ENCODE results near the gene ARFGEF2. TPM values are rescaled to one million over a fixed set of nuclear protein-coding genes. Genes with fewer than 3 reads are reported as not detected.

Gene ARFGEF2
- total RNA-seq, 1 donor from 2014 or later, result 26.7 TPM

DNA sequence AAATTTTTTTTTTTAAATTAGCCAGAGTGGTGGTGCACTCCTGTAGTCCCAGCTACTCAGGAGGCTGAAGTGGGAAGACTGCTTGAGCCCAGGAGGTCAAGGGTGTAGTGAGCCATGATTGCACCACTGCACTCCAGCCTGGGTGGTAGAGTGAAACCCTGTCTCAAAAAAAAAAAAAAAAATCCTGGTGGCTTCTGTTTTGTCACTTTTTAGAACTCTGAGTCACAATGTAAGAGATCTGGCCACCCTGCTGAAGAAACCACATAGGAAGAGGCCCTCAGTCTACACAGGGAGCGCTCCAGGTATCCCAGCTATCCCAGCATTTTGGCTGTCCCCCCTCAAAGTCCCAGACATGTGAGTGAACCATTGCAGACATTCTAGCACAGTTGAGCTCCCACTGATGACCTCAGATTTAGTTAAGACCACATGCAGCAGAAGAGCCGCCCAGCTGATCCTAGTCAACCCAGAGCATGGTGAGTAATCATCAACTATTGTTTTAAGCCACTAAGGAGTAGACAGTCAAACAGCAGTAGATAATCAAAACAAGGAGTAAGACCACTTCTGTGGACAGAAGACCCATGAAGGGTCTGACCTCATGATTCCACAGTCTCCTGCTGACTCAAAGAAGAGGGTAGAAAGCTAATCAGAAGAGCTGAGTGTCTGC, 12.7 kb upstream of the ARFGEF2 start:
- Mint-ChIP-seq H3K4me1 (ENCODE audit: unreplicated experiment) (peaks cover 9% of the 10 kb centered on the region), H3K4me3 (no peak overlapping the region), H3K27me3 (peaks cover 8% of the 10 kb centered on the region), H3K27ac (no peak overlapping the region), H3K36me3 (no peaks in the 10 kb centered on the region), H3K9me3 (no peaks in the 10 kb centered on the region)
- TF ChIP-seq, protein P1, sequence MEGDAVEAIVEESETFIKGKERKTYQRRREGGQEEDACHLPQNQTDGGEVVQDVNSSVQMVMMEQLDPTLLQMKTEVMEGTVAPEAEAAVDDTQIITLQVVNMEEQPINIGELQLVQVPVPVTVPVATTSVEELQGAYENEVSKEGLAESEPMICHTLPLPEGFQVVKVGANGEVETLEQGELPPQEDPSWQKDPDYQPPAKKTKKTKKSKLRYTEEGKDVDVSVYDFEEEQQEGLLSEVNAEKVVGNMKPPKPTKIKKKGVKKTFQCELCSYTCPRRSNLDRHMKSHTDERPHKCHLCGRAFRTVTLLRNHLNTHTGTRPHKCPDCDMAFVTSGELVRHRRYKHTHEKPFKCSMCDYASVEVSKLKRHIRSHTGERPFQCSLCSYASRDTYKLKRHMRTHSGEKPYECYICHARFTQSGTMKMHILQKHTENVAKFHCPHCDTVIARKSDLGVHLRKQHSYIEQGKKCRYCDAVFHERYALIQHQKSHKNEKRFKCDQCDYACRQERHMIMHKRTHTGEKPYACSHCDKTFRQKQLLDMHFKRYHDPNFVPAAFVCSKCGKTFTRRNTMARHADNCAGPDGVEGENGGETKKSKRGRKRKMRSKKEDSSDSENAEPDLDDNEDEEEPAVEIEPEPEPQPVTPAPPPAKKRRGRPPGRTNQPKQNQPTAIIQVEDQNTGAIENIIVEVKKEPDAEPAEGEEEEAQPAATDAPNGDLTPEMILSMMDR (conservative IDR thresholded peaks at IDR 0.05), result no peak
- DNase-seq (ENCODE audit: extremely low spot score, unreplicated experiment), result no peak

DNA sequence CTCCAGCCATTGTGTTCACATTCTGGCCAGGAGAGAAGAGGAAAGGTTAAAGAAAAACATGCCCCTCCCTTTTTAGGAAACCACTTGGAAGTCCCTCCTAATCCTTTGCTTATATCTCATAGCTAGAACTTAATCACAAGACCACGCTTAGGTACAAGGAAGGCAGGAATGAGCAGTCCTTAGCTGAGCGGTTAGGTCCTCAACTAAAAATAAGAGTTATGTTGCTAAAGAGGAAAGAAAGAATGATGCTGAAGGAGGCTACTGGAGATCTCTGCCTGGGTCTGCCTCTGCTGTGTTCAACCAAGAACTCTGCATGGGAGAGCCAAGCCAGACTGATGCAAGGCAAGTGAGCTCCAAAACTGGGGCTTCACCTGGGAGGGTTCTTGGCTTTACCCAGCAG, 11.6 kb upstream of the ARFGEF2 start:
- H3K27me3 Mint-ChIP-seq, result peaks cover 6% of the 10 kb centered on the region
- H3K27ac Mint-ChIP-seq, result no peak overlapping the region
- TF ChIP-seq, protein P1 (conservative IDR thresholded peaks at IDR 0.05), result no peak
- H3K4me3 Mint-ChIP-seq, result no peak overlapping the region
- no peaks in the 10 kb centered on the region for H3K9me3 Mint-ChIP-seq
- DNase-seq (ENCODE audit: extremely low spot score, unreplicated experiment), result no peak
- H3K36me3 Mint-ChIP-seq, result no peaks in the 10 kb centered on the region
- H3K4me1 Mint-ChIP-seq (ENCODE audit: unreplicated experiment), result peaks cover 3% of the 10 kb centered on the region

DNA sequence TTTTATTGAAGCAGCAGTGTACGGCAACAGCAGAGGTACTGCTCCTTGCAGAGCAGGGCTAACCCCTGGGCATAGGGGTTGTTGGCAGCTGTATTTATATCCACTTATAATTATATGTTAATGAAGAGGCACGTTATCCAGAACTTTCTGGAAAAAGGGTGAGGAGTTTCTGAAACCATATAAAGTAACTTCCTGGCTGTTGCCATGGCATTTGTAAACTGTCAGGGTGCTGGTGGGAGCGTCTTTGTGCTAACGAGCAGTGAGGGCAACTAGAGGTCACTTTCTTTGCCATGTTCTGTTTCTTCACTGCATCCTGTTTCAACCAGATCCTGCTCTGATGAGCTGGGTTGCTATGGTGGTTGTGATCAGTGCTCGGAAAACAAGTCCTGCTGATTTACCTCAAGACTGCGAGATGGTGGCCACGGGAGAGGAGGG, 11.1 kb upstream of the ARFGEF2 start:
- Mint-ChIP-seq H3K4me3 (no peak overlapping the region), H3K27me3 (peaks cover 3% of the 10 kb centered on the region), H3K27ac (no peak overlapping the region), H3K9me3 (no peaks in the 10 kb centered on the region), H3K4me1 (ENCODE audit: unreplicated experiment) (no peaks in the 10 kb centered on the region), H3K36me3 (no peaks in the 10 kb centered on the region)
- TF ChIP-seq, protein P1 (conservative IDR thresholded peaks at IDR 0.05), result no peak
- DNase-seq (ENCODE audit: extremely low spot score, unreplicated experiment), result no peak

DNA sequence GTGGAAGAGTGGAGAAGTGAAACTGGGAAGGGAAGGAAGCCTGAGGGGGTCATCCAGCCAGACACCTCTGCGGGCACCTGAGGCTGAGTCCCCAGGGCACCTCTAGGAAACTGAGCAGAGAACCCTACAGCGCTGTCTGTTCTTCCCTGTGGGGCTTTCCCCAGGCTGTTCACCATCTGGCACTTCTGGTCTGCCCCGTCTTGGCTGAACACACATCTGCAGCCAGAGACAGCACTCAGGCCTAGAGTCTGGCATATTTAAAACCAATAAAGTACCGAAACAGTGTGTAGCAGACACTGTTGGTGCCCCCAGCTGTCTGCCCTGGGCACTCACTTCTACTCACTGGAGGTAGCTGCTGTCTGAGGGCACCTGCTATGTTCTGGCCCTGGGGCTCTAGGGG, 9.4 kb upstream of the ARFGEF2 start:
- no peaks in the 10 kb centered on the region for H3K9me3 Mint-ChIP-seq
- no peak for DNase-seq (ENCODE audit: extremely low spot score, unreplicated experiment)
- no peak overlapping the region for H3K4me3 Mint-ChIP-seq
- H3K36me3 Mint-ChIP-seq, result no peaks in the 10 kb centered on the region
- H3K27me3 Mint-ChIP-seq, result peaks cover 3% of the 10 kb centered on the region
- TF ChIP-seq, protein P1 (conservative IDR thresholded peaks at IDR 0.05), result no peak
- H3K4me1 Mint-ChIP-seq (ENCODE audit: unreplicated experiment), result no peaks in the 10 kb centered on the region
- no peak overlapping the region for H3K27ac Mint-ChIP-seq

DNA sequence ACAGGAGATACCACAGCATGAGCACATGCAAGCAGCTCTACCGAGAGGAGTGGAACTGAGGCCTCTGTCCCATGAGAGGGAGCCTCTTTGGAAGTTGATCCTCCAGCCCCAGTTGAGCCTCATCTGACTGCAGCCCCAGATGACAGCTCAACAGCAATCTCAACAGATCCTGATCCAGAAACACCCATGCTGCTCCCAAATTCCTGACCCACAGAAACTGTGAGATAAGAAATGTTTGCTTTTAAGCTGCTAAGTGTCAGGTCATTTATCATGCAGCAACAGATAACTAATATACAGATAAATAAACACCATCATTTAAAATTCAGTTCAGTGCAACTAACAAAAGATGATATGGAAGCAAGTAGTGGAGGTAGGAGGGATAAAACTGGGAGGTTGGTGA, 4.8 kb upstream of the ARFGEF2 start:
- peaks cover 5% of the 10 kb centered on the region for H3K4me1 Mint-ChIP-seq (ENCODE audit: unreplicated experiment)
- no peak overlapping the region for H3K4me3 Mint-ChIP-seq
- H3K36me3 Mint-ChIP-seq, result no peaks in the 10 kb centered on the region
- H3K27me3 Mint-ChIP-seq, result peaks cover 3% of the 10 kb centered on the region
- no peak for DNase-seq (ENCODE audit: extremely low spot score, unreplicated experiment)
- TF ChIP-seq, protein P1 (conservative IDR thresholded peaks at IDR 0.05), result no peak
- H3K27ac Mint-ChIP-seq, result no peak overlapping the region
- H3K9me3 Mint-ChIP-seq, result no peaks in the 10 kb centered on the region

Measured in type B pancreatic cell (in vitro differentiated cells).